NCI-H146 treated with DMSO at 0.1 percent for 48 hours (cell line): Measurements from ENCODE around the gene LSM3.

Source experiments
- DNase-seq: peaks from one replicate; lab custom pipeline; 2025; ENCODE audit not compliant: unreplicated experiment; lab: John Stamatoyannopoulos, UW

The LSM3 gene

GRCh38 chr3:14143271-14144225, 35.1 kb upstream of the LSM3 start:
- no peak for DNase-seq

GRCh38 chr3:14144423-14145075, 34.1 kb upstream of the LSM3 start:
- DNase-seq: no peak

GRCh38 chr3:14145236-14145635, 33.4 kb upstream of the LSM3 start:
- DNase-seq: no peak

GRCh38 chr3:14145670-14146380, 32.8 kb upstream of the LSM3 start:
- DNase-seq: no peak

GRCh38 chr3:14146381-14147065, 32.1 kb upstream of the LSM3 start:
- no peak for DNase-seq

- DNase-seq: no peak
Observed at GRCh38 chr3:14147066-14147435, 31.6 kb upstream of the LSM3 start.

- DNase-seq: no peak
Observed at GRCh38 chr3:14147617-14148016, 31.0 kb upstream of the LSM3 start.

GRCh38 chr3:14148041-14148985, 30.3 kb upstream of the LSM3 start:
- DNase-seq: no peak

GRCh38 chr3:14150078-14150477, 28.5 kb upstream of the LSM3 start:
- no peak for DNase-seq

- no peak for DNase-seq
Observed at GRCh38 chr3:14150491-14151230, 28.0 kb upstream of the LSM3 start.

GRCh38 chr3:14151471-14152083, 27.0 kb upstream of the LSM3 start:
- no peak for DNase-seq

- no peak for DNase-seq
Observed at GRCh38 chr3:14152233-14152962, 26.2 kb upstream of the LSM3 start.

GRCh38 chr3:14152963-14153355, 25.7 kb upstream of the LSM3 start:
- DNase-seq: no peak

- no peak for DNase-seq
Observed at GRCh38 chr3:14153663-14154062, 25.0 kb upstream of the LSM3 start.

GRCh38 chr3:14154276-14154675, 24.3 kb upstream of the LSM3 start:
- no peak for DNase-seq

GRCh38 chr3:14154895-14155440, 23.6 kb upstream of the LSM3 start:
- no peak for DNase-seq

GRCh38 chr3:14156201-14156600, 22.4 kb upstream of the LSM3 start:
- no peak for DNase-seq
